ENCODE results near the gene FLG2.

- TF ChIP-seq CTCF (conservative IDR thresholded peaks at IDR 0.05 in 1 of 2, IDR thresholded peaks at IDR 0.05 in 1 of 2; ENCODE audit: low read depth in 1 of 2, low read length in 2 of 2), result no peak
- TF ChIP-seq EZH2 (IDR thresholded peaks at IDR 0.05; ENCODE audit: low read length, missing control alignments), result no peak
Observed at GRCh38 chr1:152359906-152360305, at the start of gene FLG2.

Data from fibroblast of lung (primary cell).